ENCODE data around the gene FBXO34. TPM values are rescaled to one million over a fixed set of nuclear protein-coding genes. Genes with fewer than 3 reads are reported as not detected.
"Not testable (repeated sequence)": the region's sequence is repeated elsewhere in the genome, so short reads cannot be mapped to it uniquely, and the experiment has no call there.

The FBXO34 gene
- total RNA-seq, 2 donors from 2014 or later = 44.1 to 51.6 TPM

DNA sequence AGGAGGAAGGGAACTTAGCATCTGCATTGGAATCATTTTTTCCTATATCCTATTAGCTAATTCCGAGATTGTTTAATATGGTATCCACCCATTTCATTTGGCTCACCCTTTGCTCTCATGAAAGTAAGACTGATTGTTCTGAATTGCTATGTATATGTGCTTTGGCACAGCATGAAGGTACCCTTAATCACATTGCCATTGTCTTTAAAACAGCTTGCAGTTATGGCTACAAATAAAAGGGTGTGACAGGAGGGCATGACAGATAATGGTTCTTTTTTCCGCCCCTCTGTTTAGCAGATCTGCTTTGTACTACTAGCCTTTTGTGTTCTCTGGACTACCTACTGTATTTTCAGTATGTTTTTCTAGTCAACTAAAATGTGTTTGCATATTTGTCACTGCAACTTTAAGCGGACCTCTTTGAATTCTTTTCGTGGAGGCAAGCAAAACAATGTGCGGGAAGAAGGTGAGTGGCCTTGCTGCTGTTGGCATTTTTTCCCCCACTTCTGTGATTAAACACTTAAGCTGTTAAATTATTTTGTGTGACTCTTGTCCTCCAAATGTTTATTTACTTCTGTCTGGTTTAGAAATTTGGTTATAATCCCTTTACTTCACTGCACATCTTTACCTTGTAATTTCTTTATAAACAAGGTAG lies 35.8 kb downstream of the FBXO34 start:
- Histone ChIP-seq H3K36me3 (ENCODE audit: control insufficient read depth, insufficient read depth, low read length) (peaks cover 19% of the 10 kb centered on the region), H3K4me3 (ENCODE audit: low read length) (peak overlapping the region; percentile 2), H3K9me3 (ENCODE audit: control insufficient read depth, low read length) (peaks cover 18% of the 10 kb centered on the region), H3K27me3 (ENCODE audit: control insufficient read depth, insufficient read depth, low read length, poor library complexity, severe bottlenecking) (no peaks in the 10 kb centered on the region), H3K27ac (ENCODE audit: low read depth, low read length) (no peak overlapping the region), H3K4me1 (ENCODE audit: control insufficient read depth, insufficient read depth, low read length) (peaks cover 8% of the 10 kb centered on the region), H3K9ac (ENCODE audit: extremely low read depth, low read length, poor library complexity, severe bottlenecking) (no peak overlapping the region)
- 54 to 63% methylated on average over 3 to 5 of the region's 5 CpGs for WGBS, 2 experiments (ENCODE audit: insufficient coverage in 1 of 2, insufficient read length in 1 of 2)
- peaks cover 21% of the 10 kb centered on the region for H3K36me3 Mint-ChIP-seq (ENCODE audit: low read depth)
- peaks cover 15% of the 10 kb centered on the region for H3K9me3 Mint-ChIP-seq
- H3K27me3 Mint-ChIP-seq (ENCODE audit: insufficient read depth) = no peaks in the 10 kb centered on the region
- DNase-seq = no peak
- no peak overlapping the region for H3K27ac Mint-ChIP-seq
- no peak overlapping the region for H3K4me3 Mint-ChIP-seq
- TF ChIP-seq CTCF (conservative IDR thresholded peaks at IDR 0.05) = no peak
- peaks cover 60% of the 10 kb centered on the region for H3K4me1 Mint-ChIP-seq

DNA sequence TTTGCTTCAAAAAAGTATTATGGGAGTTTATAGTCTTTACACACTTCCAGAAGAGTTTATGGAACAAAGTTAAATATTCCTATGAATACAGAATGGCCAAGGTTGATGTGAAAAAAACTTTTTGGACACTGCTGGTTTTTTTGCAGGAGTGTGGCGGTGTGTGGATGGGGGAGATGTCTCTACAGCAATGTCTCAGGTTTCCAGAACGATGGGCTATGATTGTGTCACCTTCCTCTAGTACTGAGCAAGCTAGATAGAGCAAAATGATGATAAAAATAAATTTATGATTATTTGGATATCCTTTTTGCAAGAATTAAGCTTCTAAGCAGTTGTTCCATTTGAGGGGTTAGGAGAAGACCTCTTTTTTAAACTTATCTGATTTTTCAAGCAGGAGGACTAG lies 37.9 kb downstream of the FBXO34 start:
- Mint-ChIP-seq H3K27ac (peak overlapping the region; percentile 36), H3K9me3 (peaks cover 35% of the 10 kb centered on the region), H3K36me3 (ENCODE audit: low read depth) (peaks cover 41% of the 10 kb centered on the region), H3K4me1 (peaks cover 45% of the 10 kb centered on the region), H3K4me3 (no peak overlapping the region), H3K27me3 (ENCODE audit: insufficient read depth) (no peaks in the 10 kb centered on the region)
- no peak for TF ChIP-seq CTCF (conservative IDR thresholded peaks at IDR 0.05)
- no peak overlapping the region for H3K27ac ChIP-seq (ENCODE audit: low read depth, low read length)
- H3K9ac ChIP-seq (ENCODE audit: extremely low read depth, low read length, poor library complexity, severe bottlenecking) = no peak overlapping the region
- 93 to 100% methylated on average over 2 of the region's 2 CpGs for WGBS, 2 experiments (ENCODE audit: insufficient coverage in 1 of 2, insufficient read length in 1 of 2)
- H3K4me3 ChIP-seq (ENCODE audit: low read length) = peak overlapping the region; percentile 69
- H3K36me3 ChIP-seq (ENCODE audit: control insufficient read depth, insufficient read depth, low read length) = peaks cover 40% of the 10 kb centered on the region
- H3K9me3 ChIP-seq (ENCODE audit: control insufficient read depth, low read length) = peaks cover 39% of the 10 kb centered on the region
- peaks cover 8% of the 10 kb centered on the region for H3K4me1 ChIP-seq (ENCODE audit: control insufficient read depth, insufficient read depth, low read length)
- DNase-seq = no peak
- no peaks in the 10 kb centered on the region for H3K27me3 ChIP-seq (ENCODE audit: control insufficient read depth, insufficient read depth, low read length, poor library complexity, severe bottlenecking)

DNA sequence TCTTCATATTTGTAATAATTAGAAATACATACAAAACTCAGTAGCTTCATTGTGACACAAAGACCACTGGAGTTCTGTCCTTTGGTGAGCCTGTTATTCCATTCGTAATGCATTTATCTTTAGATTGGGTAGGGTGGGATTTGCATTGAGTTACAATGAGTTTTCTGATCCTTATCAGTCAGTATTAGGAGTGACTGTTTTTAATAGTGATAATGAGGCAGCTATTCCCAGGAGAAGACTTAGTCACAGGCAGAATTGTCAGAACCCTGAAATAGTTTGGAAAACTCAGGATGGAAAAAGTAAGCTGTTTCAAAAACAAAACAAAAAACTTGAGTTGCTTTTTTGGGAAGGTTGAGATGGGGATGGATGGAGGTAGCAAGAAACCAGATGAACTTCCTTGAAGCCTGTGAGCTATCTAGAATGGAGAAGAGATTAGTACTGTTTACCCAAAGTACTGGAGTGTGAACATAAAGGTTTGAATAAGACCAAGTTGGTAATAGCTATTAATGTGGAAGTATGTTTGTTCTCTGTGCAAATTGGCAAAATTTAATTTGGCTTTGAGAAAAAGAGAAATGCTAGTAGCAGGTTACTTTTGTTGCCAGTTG lies 38.6 kb downstream of the FBXO34 start:
- WGBS, 2 experiments (ENCODE audit: insufficient coverage in 1 of 2, insufficient read length in 1 of 2) = 21 to 40% methylated on average over 1 of the region's 1 CpG
- no peak for DNase-seq
- peaks cover 47% of the 10 kb centered on the region for H3K4me1 Mint-ChIP-seq
- no peak overlapping the region for H3K9ac ChIP-seq (ENCODE audit: extremely low read depth, low read length, poor library complexity, severe bottlenecking)
- H3K27ac Mint-ChIP-seq = peak overlapping the region; percentile 2
- H3K4me3 Mint-ChIP-seq = peak overlapping the region; percentile 2
- no peak for TF ChIP-seq CTCF (conservative IDR thresholded peaks at IDR 0.05)
- peaks cover 43% of the 10 kb centered on the region for H3K36me3 ChIP-seq (ENCODE audit: control insufficient read depth, insufficient read depth, low read length)
- H3K36me3 Mint-ChIP-seq (ENCODE audit: low read depth) = peaks cover 45% of the 10 kb centered on the region
- H3K9me3 Mint-ChIP-seq = peaks cover 36% of the 10 kb centered on the region
- H3K4me1 ChIP-seq (ENCODE audit: control insufficient read depth, insufficient read depth, low read length) = peaks cover 8% of the 10 kb centered on the region
- no peaks in the 10 kb centered on the region for H3K27me3 ChIP-seq (ENCODE audit: control insufficient read depth, insufficient read depth, low read length, poor library complexity, severe bottlenecking)
- H3K27ac ChIP-seq (ENCODE audit: low read depth, low read length) = no peak overlapping the region
- H3K9me3 ChIP-seq (ENCODE audit: control insufficient read depth, low read length) = peaks cover 46% of the 10 kb centered on the region
- peak overlapping the region; percentile 69 for H3K4me3 ChIP-seq (ENCODE audit: low read length)
- H3K27me3 Mint-ChIP-seq (ENCODE audit: insufficient read depth) = no peaks in the 10 kb centered on the region

- H3K9me3 Mint-ChIP-seq = peaks cover 43% of the 10 kb centered on the region
- not testable (repeated sequence) for H3K27ac ChIP-seq (ENCODE audit: low read depth, low read length); H3K27me3 ChIP-seq (ENCODE audit: control insufficient read depth, insufficient read depth, low read length, poor library complexity, severe bottlenecking); H3K4me1 ChIP-seq (ENCODE audit: control insufficient read depth, insufficient read depth, low read length); H3K27ac Mint-ChIP-seq; H3K27me3 Mint-ChIP-seq (ENCODE audit: insufficient read depth); DNase-seq; H3K9ac ChIP-seq (ENCODE audit: extremely low read depth, low read length, poor library complexity, severe bottlenecking); H3K4me3 Mint-ChIP-seq
- H3K4me1 Mint-ChIP-seq = peaks cover 39% of the 10 kb centered on the region
- peak overlapping the region; percentile 69 for H3K4me3 ChIP-seq (ENCODE audit: low read length)
- H3K36me3 ChIP-seq (ENCODE audit: control insufficient read depth, insufficient read depth, low read length) = peaks cover 70% of the 10 kb centered on the region
- WGBS, 2 experiments (ENCODE audit: insufficient coverage in 1 of 2, insufficient read length in 1 of 2) = 95 to 96% methylated on average over 3 to 5 of the region's 5 CpGs
- peaks cover 65% of the 10 kb centered on the region for H3K36me3 Mint-ChIP-seq (ENCODE audit: low read depth)
- H3K9me3 ChIP-seq (ENCODE audit: control insufficient read depth, low read length) = peaks cover 68% of the 10 kb centered on the region
These were observed 41.3 kb downstream of the FBXO34 start for GRCh38 chr14:55312379-55313030.
